Gastroesophageal sphincter (tissue), 3 donors: ENCODE results near the gene GSTA3.

Experiments
- CTCF ChIP-seq, 4 experiments: fragments of 200-600 bp in 2 of 4; fragments of 450-650 bp in 2 of 4; sonication (generic) in 1 of 4; IDR thresholded peaks; one replicate each; pipeline ENCODE4 v1.5.1; 2017 to 2019; ENCODE audit warnings: antibody characterized with exemption in 4 of 4, mild to moderate bottlenecking in 2 of 4, moderate library complexity in 2 of 4
- EP300 ChIP-seq: sonication (generic); formaldehyde crosslinking; IDR thresholded peaks from one replicate; pipeline ENCODE4 v1.6.1; 2017; ENCODE audit warnings: antibody characterized with exemption, mild to moderate bottlenecking
- POLR2AphosphoS5 ChIP-seq: sonication (generic); formaldehyde crosslinking; IDR thresholded peaks from one replicate; pipeline ENCODE4 v1.6.1; 2017; ENCODE audit warnings: antibody characterized with exemption

GRCh38 chr6:52900536-52900935, 9.0 kb downstream of the GSTA3 start:
- no peak for TF ChIP-seq POLR2AphosphoS5
- TF ChIP-seq CTCF (IDR thresholded peaks at IDR 0.05), result no peak
- TF ChIP-seq EP300, result no peak
